ENCODE measurements around the gene SFTPA2. TPM values are rescaled to one million over a fixed set of nuclear protein-coding genes. Genes with fewer than 3 reads are reported as not detected.
"Not testable (repeated sequence)": the region's sequence is repeated elsewhere in the genome, so short reads cannot be mapped to it uniquely, and the experiment has no call there.

SFTPA2 gene
- total RNA-seq, 1 donor from 2014 or later = 0.74 TPM

DNA sequence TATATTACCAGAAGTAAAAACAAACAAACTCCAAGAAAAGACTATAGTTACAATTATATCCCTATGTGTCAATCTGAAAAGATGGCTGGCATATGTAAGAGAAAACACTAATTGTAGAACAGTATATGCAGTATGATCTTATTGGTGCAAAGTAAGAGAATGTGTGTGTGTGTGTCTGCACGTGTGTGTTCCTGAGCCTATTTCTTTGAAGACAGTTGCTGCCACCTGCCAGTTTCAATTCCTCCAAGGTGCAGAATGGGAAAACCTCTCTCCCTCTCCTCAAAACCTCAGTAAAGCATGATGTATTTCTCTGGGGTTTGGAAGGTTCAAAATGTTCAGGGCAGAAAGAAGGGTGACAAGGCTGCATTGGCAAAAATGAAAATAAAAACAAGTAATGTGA, 41.7 kb upstream of the SFTPA2 start:
- Histone ChIP-seq H3K27ac (no peak overlapping the region), H3K36me3 (no peaks in the 10 kb centered on the region), H3K9me3 (no peaks in the 10 kb centered on the region), H3K27me3 (no peaks in the 10 kb centered on the region), H3K4me3 (no peak overlapping the region), H3K4me1 (no peaks in the 10 kb centered on the region)
- intact Hi-C loops (cut with DNase I) = loop anchor here (5.0 kb wide), 1 partner anchor 1285 kb away; no protein-coding TSS in a partner anchor
- no peak for DNase-seq (ENCODE audit: extremely low spot score in 2 of 2)
- no peak for TF ChIP-seq POLR2A (IDR thresholded peaks at IDR 0.05)
- no peak for TF ChIP-seq POLR2AphosphoS5 (IDR thresholded peaks at IDR 0.05; ENCODE audit: insufficient read depth in 1 of 2, low read depth in 1 of 2)
- TF ChIP-seq, protein P1, sequence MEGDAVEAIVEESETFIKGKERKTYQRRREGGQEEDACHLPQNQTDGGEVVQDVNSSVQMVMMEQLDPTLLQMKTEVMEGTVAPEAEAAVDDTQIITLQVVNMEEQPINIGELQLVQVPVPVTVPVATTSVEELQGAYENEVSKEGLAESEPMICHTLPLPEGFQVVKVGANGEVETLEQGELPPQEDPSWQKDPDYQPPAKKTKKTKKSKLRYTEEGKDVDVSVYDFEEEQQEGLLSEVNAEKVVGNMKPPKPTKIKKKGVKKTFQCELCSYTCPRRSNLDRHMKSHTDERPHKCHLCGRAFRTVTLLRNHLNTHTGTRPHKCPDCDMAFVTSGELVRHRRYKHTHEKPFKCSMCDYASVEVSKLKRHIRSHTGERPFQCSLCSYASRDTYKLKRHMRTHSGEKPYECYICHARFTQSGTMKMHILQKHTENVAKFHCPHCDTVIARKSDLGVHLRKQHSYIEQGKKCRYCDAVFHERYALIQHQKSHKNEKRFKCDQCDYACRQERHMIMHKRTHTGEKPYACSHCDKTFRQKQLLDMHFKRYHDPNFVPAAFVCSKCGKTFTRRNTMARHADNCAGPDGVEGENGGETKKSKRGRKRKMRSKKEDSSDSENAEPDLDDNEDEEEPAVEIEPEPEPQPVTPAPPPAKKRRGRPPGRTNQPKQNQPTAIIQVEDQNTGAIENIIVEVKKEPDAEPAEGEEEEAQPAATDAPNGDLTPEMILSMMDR (IDR thresholded peaks at IDR 0.05) = no peak

DNA sequence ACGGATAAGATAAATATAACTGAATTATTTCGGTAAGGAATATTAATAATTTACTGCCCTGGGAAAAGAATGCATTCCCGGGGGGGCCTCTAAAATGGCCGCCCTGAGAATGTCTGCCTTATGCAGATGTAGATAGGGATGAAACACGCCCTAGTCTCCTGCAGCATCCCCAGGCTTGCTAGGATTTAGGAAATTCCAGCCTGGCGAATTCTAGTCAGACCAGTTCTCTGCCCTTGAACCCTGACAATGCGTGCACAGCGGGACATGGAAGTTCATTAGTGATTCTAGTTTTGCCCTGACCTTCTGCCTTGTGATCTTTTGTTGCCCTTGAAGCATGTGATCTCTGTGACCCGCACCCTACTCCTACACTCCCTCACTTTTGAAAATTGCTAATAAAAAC, 39.4 kb upstream of the SFTPA2 start:
- not testable (repeated sequence) for H3K4me3 ChIP-seq; H3K4me1 ChIP-seq; H3K27ac ChIP-seq; H3K36me3 ChIP-seq; DNase-seq (ENCODE audit: extremely low spot score in 2 of 2); H3K9me3 ChIP-seq; H3K27me3 ChIP-seq
- intact Hi-C loops (cut with DNase I) = loop anchor here (5.0 kb wide), 1 partner anchor 1282 kb away; no protein-coding TSS in a partner anchor

DNA sequence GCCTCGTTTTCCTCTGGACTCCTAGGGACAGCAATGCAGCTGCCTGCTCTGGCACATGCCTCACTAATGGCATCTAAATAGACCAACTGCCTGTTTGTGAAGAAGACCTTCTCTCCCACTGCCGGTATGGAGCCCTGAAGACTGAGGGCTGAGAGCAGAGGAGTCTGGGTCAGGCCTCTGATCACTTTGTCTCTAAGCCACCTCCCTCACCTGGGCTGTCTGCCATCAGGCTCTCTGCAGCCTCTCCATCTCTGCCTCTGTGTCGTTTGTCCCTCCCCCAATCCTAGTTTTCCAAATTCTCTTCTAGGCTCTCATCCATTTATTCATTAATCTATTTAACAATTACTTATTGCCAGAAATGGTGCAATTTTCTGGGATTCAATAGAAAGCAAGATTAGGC, 35.3 kb upstream of the SFTPA2 start:
- intact Hi-C loops (cut with DNase I) = no loop called here

DNA sequence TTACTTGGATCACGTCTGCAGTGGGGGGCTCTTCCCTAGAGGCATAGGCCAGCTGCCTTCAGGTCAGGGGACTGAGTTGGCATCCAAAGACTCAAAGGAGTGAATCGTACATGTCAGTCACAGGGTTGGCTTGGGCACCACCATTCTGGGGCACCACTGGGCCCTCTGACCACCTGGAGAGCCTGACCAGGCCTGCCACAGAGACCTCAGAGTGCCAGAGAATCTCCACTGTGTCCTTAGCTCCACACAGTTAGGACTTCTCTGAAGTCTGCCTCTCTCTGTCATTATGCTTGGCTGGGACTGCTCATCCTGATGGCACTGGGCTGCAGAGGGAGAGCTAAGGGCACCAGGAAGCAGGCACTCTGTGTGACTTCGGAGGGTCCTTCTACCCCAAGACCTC, 34.4 kb upstream of the SFTPA2 start:
- H3K4me1 ChIP-seq; H3K4me3 ChIP-seq; DNase-seq (ENCODE audit: extremely low spot score in 2 of 2); H3K27me3 ChIP-seq; H3K27ac ChIP-seq; H3K36me3 ChIP-seq; H3K9me3 ChIP-seq; intact Hi-C loops (cut with DNase I): not testable (repeated sequence)

More for the DNA sequence above, 35.3 kb upstream of the SFTPA2 start:
- H3K27me3 ChIP-seq = no peaks in the 10 kb centered on the region
- no peaks in the 10 kb centered on the region for H3K4me1 ChIP-seq
- TF ChIP-seq POLR2A (IDR thresholded peaks at IDR 0.05) = no peak
- TF ChIP-seq, protein P1 (IDR thresholded peaks at IDR 0.05) = no peak
- no peak for TF ChIP-seq POLR2AphosphoS5 (IDR thresholded peaks at IDR 0.05; ENCODE audit: insufficient read depth in 1 of 2, low read depth in 1 of 2)
- no peak overlapping the region for H3K27ac ChIP-seq
- no peak for DNase-seq (ENCODE audit: extremely low spot score in 2 of 2)
- no peaks in the 10 kb centered on the region for H3K9me3 ChIP-seq
- H3K36me3 ChIP-seq = no peaks in the 10 kb centered on the region
- H3K4me3 ChIP-seq = no peak overlapping the region

DNA sequence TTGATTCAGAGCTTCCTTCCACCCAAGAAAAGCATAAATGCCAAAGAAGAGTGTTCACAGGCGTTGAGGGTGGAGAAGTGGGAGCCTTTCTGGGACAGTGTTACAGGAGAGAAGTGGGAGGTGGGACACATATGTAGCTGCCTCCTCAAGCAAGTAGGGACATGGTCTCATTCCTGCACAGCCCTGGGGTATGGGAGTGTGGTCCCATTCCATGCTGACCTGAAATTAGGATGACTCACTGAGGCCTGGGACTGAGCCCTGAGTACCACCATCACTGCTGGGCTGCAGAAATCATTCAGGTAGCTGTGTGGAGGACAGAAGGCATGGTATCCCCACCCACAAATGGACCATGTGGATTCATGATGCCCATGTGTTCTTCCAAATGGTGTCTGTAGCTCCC, 33.2 kb upstream of the SFTPA2 start:
- Histone ChIP-seq H3K9me3 (no peaks in the 10 kb centered on the region), H3K4me1 (no peaks in the 10 kb centered on the region), H3K36me3 (no peaks in the 10 kb centered on the region), H3K27ac (no peak overlapping the region), H3K4me3 (no peak overlapping the region), H3K27me3 (no peaks in the 10 kb centered on the region)
- TF ChIP-seq POLR2A (IDR thresholded peaks at IDR 0.05) (no peak), POLR2AphosphoS5 (IDR thresholded peaks at IDR 0.05; ENCODE audit: insufficient read depth in 1 of 2, low read depth in 1 of 2) (no peak)
- TF ChIP-seq, protein P1 (IDR thresholded peaks at IDR 0.05) = no peak
- DNase-seq (ENCODE audit: extremely low spot score in 2 of 2) = no peak
- intact Hi-C loops (cut with DNase I) = no loop called here

DNA sequence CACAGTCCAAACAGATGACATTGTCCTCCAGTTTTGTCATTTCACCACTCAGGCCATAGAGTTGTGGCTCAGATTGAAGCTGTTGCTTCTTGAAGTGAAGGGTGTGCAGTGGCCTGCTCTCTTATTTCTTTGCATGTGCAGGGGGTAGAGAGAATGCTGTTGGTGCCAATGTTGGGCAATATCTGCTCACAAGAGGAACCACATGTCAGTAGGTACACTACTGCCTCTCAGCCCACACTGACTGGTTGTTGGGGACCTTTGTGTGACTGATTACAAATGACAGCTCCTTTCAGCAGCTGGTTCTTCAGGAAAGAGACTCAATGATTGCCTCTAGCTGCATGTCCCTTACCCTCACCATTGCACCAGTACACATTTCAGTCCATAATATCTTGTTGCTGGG, 28.6 kb upstream of the SFTPA2 start:
- H3K27me3 ChIP-seq = no peaks in the 10 kb centered on the region
- intact Hi-C loops (cut with DNase I) = no loop called here
- no peaks in the 10 kb centered on the region for H3K36me3 ChIP-seq
- no peak for DNase-seq (ENCODE audit: extremely low spot score in 2 of 2)
- H3K4me1 ChIP-seq = no peaks in the 10 kb centered on the region
- no peak for TF ChIP-seq POLR2A (IDR thresholded peaks at IDR 0.05)
- TF ChIP-seq, protein P1 (IDR thresholded peaks at IDR 0.05) = no peak
- no peak for TF ChIP-seq POLR2AphosphoS5 (IDR thresholded peaks at IDR 0.05; ENCODE audit: insufficient read depth in 1 of 2, low read depth in 1 of 2)
- no peak overlapping the region for H3K4me3 ChIP-seq
- no peaks in the 10 kb centered on the region for H3K9me3 ChIP-seq
- H3K27ac ChIP-seq = no peak overlapping the region

All from vagina (tissue), 2 donors.